BE2C (cell line): ENCODE measurements around the gene AS3MT.

Source experiments
- DNase-seq: peaks from one replicate; pipeline ENCODE4 v3.0.0-alpha.2; 2020
- H3K27me3 ChIP-seq: fragments of 250-450 bp; sonication (Bioruptor Pico); 2 replicates; pipeline ENCODE4 v1.5.1; 2020; ENCODE audit warnings: mild to moderate bottlenecking
- H3K36me3 ChIP-seq: fragments of 250-450 bp; sonication (Bioruptor Pico); 2 replicates; pipeline ENCODE4 v1.5.1; 2020; ENCODE audit warnings: mild to moderate bottlenecking
- H3K4me1 ChIP-seq: fragments of 250-450 bp; sonication (Bioruptor Pico); 2 replicates; pipeline ENCODE4 v1.5.1; 2020
- H3K4me3 ChIP-seq: 2 replicates; pipeline ENCODE4 v1.5.1; 2011; ENCODE audit warnings: low read depth, low read length
- H3K9me3 ChIP-seq: fragments of 250-450 bp; sonication (Bioruptor Pico); 2 replicates; pipeline ENCODE4 v1.5.1; 2020
- TF ChIP-seq, protein P1 (sequence below): IDR thresholded peaks from 2 replicates; pipeline ENCODE4 v1.5.1; 2012; ENCODE audit warnings: mild to moderate bottlenecking, low read depth, low read length

The AS3MT gene

DNA sequence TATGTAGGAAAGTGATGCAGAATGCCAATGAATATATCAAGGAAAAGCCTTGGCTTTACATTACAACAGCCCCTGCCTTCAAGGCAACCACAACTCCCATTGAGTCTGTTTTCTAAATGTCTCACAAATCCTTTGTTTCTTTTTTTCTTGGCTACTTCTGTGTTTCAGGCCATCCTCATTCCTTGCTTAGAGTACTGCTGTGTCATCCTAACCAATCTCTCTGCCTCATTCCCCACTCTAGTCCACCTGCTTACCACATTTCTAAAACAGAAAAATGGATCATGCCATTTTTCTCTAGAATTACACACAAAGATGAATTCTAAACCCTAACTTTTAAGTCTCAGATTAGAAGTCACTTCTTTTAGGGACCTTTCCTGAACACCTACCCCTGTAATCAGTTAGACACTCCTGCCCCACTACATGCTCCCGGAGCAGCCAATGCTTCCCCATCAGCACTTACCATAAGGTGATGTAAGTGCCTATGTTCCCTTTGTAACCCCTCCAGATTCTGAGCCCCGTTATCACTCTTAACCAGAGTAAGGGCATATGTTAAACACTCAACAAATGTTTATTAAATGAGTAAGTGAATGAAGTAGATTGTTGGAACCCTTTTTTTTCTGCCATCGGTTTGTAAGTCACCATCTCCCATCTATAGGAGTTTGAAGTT lies 12.4 kb upstream of the AS3MT start:
- Histone ChIP-seq H3K4me1 (peaks cover 8% of the 10 kb centered on the region), H3K27me3 (no peaks in the 10 kb centered on the region), H3K4me3 (no peak overlapping the region), H3K9me3 (no peaks in the 10 kb centered on the region), H3K36me3 (no peaks in the 10 kb centered on the region)
- TF ChIP-seq, protein P1, sequence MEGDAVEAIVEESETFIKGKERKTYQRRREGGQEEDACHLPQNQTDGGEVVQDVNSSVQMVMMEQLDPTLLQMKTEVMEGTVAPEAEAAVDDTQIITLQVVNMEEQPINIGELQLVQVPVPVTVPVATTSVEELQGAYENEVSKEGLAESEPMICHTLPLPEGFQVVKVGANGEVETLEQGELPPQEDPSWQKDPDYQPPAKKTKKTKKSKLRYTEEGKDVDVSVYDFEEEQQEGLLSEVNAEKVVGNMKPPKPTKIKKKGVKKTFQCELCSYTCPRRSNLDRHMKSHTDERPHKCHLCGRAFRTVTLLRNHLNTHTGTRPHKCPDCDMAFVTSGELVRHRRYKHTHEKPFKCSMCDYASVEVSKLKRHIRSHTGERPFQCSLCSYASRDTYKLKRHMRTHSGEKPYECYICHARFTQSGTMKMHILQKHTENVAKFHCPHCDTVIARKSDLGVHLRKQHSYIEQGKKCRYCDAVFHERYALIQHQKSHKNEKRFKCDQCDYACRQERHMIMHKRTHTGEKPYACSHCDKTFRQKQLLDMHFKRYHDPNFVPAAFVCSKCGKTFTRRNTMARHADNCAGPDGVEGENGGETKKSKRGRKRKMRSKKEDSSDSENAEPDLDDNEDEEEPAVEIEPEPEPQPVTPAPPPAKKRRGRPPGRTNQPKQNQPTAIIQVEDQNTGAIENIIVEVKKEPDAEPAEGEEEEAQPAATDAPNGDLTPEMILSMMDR = no peak
- DNase-seq = no peak

DNA sequence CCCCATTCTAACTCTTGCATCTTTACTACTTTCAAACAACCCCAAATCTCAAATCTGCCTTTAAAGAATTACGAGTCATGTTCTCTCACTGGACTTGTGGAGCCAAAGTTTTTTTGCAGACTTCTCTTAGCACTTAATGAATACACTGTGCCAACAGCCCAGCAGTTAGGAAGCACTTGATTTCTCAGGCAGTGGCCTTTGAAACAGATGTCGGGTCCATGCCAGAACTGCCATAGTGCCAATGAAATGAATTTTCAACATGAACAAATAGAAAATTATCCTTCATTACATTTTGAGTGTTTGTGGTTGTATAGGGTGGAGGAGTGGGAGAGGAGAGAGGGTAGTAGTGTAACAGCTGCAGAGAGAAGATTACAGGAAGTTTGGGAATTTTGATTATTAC lies 9.4 kb upstream of the AS3MT start:
- peaks cover 8% of the 10 kb centered on the region for H3K4me1 ChIP-seq
- no peak overlapping the region for H3K4me3 ChIP-seq
- no peaks in the 10 kb centered on the region for H3K9me3 ChIP-seq
- no peak for DNase-seq
- TF ChIP-seq, protein P1 = no peak
- no peaks in the 10 kb centered on the region for H3K36me3 ChIP-seq
- no peaks in the 10 kb centered on the region for H3K27me3 ChIP-seq

DNA sequence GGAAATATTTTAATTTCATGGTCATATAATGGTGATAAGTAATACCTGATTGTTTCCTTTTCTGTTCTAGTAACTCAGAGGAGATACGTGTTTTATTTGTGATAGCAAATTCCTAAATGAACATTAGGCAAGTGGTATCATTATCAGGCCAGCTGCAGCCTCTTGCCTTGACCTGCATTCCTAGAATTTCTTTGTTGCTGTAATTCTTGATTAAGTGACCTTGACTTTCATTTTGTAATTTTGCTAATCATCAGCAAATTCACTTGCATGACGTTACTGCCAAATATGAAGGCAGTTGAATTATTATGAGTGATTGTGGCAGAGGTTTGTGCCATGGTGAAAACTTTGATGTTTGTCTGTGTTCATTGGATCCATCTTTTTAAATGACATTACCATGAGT lies 5.6 kb upstream of the AS3MT start:
- TF ChIP-seq, protein P1 = no peak
- no peaks in the 10 kb centered on the region for H3K4me1 ChIP-seq
- DNase-seq = no peak
- H3K27me3 ChIP-seq = no peaks in the 10 kb centered on the region
- H3K9me3 ChIP-seq = no peaks in the 10 kb centered on the region
- no peaks in the 10 kb centered on the region for H3K36me3 ChIP-seq
- no peak overlapping the region for H3K4me3 ChIP-seq

DNA sequence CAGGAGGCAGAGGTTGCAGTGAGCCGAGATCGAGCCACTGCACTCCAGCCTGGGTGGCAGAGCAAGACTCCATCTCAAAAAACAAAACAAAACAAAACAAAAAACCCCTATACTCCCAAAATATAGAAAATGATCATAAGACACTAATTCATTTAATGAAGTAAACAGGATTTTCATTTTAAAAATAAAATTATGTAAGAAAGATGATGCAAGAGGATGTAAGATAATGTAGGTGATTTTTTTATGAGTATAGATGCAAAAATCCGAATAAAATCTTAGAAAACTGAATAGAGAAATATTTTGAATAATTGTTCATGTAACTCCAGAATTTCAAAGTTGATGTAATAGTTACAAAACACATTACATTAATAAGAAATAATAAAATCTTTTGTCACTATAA lies 3.6 kb upstream of the AS3MT start:
- Histone ChIP-seq H3K27me3 (no peaks in the 10 kb centered on the region), H3K36me3 (no peaks in the 10 kb centered on the region), H3K4me3 (no peak overlapping the region), H3K9me3 (no peaks in the 10 kb centered on the region), H3K4me1 (no peaks in the 10 kb centered on the region)
- DNase-seq = no peak
- TF ChIP-seq, protein P1 = no peak

DNA sequence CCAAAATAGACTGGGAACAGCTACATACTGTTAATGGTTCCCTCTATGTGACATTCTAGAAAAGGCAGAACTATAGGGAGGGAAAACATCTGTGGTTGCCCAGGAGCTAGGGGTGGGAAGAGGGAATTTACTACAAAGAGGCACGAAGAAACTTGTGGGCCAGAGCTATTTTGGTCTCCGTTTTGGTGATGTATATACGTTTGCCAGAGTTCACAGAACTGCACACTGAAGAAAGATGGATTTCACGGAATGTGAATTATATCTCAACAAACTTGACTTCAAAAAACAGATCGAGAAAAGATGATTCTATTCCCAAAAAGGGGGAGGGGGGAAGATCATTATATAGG lies 386 bp upstream of the AS3MT start:
- Histone ChIP-seq H3K27me3 (no peaks in the 10 kb centered on the region), H3K9me3 (no peaks in the 10 kb centered on the region), H3K4me3 (peak overlapping the region; percentile 62), H3K36me3 (no peaks in the 10 kb centered on the region), H3K4me1 (no peaks in the 10 kb centered on the region)
- TF ChIP-seq, protein P1 = no peak
- DNase-seq = no peak

DNA sequence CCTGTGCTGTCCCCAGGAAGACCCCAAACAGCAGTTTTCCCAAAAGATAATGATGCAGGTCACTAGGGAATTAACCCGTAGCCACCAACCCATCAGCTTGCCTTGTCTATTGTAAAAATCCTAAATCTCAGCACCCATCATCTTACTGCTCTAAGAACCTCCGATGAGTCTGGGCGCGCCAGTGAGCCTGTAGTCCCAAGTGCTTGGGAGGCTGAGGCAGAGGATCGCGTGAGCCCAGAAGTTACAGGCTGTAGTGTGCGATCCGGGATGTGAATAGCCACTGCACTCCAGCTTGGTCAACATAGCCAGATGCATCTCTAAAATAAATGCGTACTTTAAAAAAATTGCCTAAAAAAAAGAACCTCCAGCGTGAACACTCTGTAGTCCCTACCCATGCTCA lies 951 bp downstream of the AS3MT start:
- no peaks in the 10 kb centered on the region for H3K9me3 ChIP-seq
- TF ChIP-seq, protein P1 = no peak
- H3K4me3 ChIP-seq = peak overlapping the region; percentile 62
- DNase-seq = no peak
- no peaks in the 10 kb centered on the region for H3K36me3 ChIP-seq
- H3K27me3 ChIP-seq = no peaks in the 10 kb centered on the region
- no peaks in the 10 kb centered on the region for H3K4me1 ChIP-seq
